Femur (tissue), 1 donor: ENCODE data around the gene KCNJ12.
"Not testable (repeated sequence)": the region's sequence is repeated elsewhere in the genome, so short reads cannot be mapped to it uniquely, and the experiment has no call there.

ENCODE experiments used
- DNase-seq: peaks from one replicate; pipeline ENCODE4 v3.0.0-alpha.2; 2017

KCNJ12 gene

GRCh38 chr17:21388066-21388465 is 11.9 kb downstream of the KCNJ12 start:
- DNase-seq = no peak

GRCh38 chr17:21388944-21389343 is 12.8 kb downstream of the KCNJ12 start:
- DNase-seq = no peak

- no peak for DNase-seq
These were observed 13.2 kb downstream of the KCNJ12 start for GRCh38 chr17:21389394-21389793.

- no peak for DNase-seq
These were observed 14.1 kb downstream of the KCNJ12 start for GRCh38 chr17:21390294-21390693.

- peak; percentile 42 for DNase-seq
These were observed 16.1 kb downstream of the KCNJ12 start for GRCh38 chr17:21392266-21392665.

GRCh38 chr17:21394265-21394664 is 18.1 kb downstream of the KCNJ12 start:
- no peak for DNase-seq

- no peak for DNase-seq
These were observed 19.6 kb downstream of the KCNJ12 start for GRCh38 chr17:21395764-21396163.

GRCh38 chr17:21396237-21396636 is 20.1 kb downstream of the KCNJ12 start:
- no peak for DNase-seq

GRCh38 chr17:21397341-21398190 is 21.4 kb downstream of the KCNJ12 start:
- no peak for DNase-seq

- DNase-seq = no peak
These were observed 23.5 kb downstream of the KCNJ12 start for GRCh38 chr17:21399474-21400186.

GRCh38 chr17:21400187-21400569 is 24.0 kb downstream of the KCNJ12 start:
- not testable (repeated sequence) for DNase-seq

GRCh38 chr17:21400816-21401593 is 24.8 kb downstream of the KCNJ12 start:
- no peak for DNase-seq

GRCh38 chr17:21402166-21402571 is 26.0 kb downstream of the KCNJ12 start:
- peak; percentile 77 for DNase-seq

- DNase-seq = not testable (repeated sequence)
These were observed 26.8 kb downstream of the KCNJ12 start for GRCh38 chr17:21402926-21403325.

GRCh38 chr17:21404106-21404505 is 27.9 kb downstream of the KCNJ12 start:
- not testable (repeated sequence) for DNase-seq

- DNase-seq = not testable (repeated sequence)
These were observed 28.4 kb downstream of the KCNJ12 start for GRCh38 chr17:21404539-21404938.

- not testable (repeated sequence) for DNase-seq
These were observed 29.0 kb downstream of the KCNJ12 start for GRCh38 chr17:21404956-21405731.

GRCh38 chr17:21405904-21406400 is 29.8 kb downstream of the KCNJ12 start:
- DNase-seq = not testable (repeated sequence)

- DNase-seq = not testable (repeated sequence)
These were observed 30.7 kb downstream of the KCNJ12 start for GRCh38 chr17:21406616-21407404.

GRCh38 chr17:21407752-21408151 is 31.6 kb downstream of the KCNJ12 start:
- DNase-seq = not testable (repeated sequence)

- not testable (repeated sequence) for DNase-seq
These were observed 32.1 kb downstream of the KCNJ12 start for GRCh38 chr17:21408224-21408623.
